NB4 (cell line): ENCODE data around the gene SCAF8.

Source experiments
- CTCF ChIP-seq: IDR thresholded peaks from one replicate; pipeline ENCODE4 v1.5.1; 2012; ENCODE audit warnings: low read depth, low read length
- MAX ChIP-seq: IDR thresholded peaks from 2 replicates; pipeline ENCODE4 v1.6.1; 2011; ENCODE audit warnings: low read depth, low read length
- POLR2A ChIP-seq: IDR thresholded peaks from 2 replicates; pipeline ENCODE4 v1.6.1; 2011; ENCODE audit warnings: mild to moderate bottlenecking; ENCODE audit not compliant: insufficient read length; ENCODE audit errors: extremely low read depth

- TF ChIP-seq POLR2A = no peak
- TF ChIP-seq CTCF = no peak
- no peak for TF ChIP-seq MAX
Measured at GRCh38 chr6:154882107-154882506, 148.9 kb downstream of the SCAF8 start.
